ENCODE data around the gene C9orf40.

DNA sequence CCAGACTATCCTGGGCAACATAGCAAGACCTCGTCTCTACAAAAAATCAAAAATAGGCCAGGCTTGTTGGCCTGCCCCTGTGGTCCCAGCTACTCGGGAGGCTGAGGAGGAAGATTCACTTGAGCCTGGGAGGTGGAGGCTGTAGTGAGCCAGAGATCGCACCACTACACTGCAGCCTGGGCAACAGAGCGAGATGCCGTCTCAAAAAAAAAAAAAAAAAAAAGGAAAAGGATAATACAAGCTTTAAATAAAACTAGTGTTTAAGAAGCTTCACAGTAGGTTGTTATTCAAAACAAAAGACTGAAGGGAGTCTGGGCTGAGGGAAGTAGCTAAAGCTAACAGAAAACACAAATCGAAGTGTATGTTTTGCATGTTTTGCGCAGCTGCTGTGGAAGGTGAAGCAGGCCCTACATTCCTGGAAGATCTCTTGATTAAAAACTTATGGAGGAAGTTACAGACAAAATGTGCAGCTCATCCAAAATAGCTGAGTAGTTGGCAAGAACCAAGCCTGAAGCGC, 581 bp upstream of the C9orf40 start:
- TF ChIP-seq, protein P1, sequence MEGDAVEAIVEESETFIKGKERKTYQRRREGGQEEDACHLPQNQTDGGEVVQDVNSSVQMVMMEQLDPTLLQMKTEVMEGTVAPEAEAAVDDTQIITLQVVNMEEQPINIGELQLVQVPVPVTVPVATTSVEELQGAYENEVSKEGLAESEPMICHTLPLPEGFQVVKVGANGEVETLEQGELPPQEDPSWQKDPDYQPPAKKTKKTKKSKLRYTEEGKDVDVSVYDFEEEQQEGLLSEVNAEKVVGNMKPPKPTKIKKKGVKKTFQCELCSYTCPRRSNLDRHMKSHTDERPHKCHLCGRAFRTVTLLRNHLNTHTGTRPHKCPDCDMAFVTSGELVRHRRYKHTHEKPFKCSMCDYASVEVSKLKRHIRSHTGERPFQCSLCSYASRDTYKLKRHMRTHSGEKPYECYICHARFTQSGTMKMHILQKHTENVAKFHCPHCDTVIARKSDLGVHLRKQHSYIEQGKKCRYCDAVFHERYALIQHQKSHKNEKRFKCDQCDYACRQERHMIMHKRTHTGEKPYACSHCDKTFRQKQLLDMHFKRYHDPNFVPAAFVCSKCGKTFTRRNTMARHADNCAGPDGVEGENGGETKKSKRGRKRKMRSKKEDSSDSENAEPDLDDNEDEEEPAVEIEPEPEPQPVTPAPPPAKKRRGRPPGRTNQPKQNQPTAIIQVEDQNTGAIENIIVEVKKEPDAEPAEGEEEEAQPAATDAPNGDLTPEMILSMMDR (IDR thresholded peaks at IDR 0.05), result no peak
- TF ChIP-seq TP53 (CRISPR knock-in tag; IDR thresholded peaks at IDR 0.05) (no peak), POLR2A (IDR thresholded peaks at IDR 0.05; ENCODE audit: low read length) (no peak), HEYL (CRISPR knock-in tag; IDR thresholded peaks at IDR 0.05) (no peak), MYC (IDR thresholded peaks at IDR 0.05; ENCODE audit: borderline replicate concordance, low read length) (no peak), CEBPB (IDR thresholded peaks at IDR 0.05) (no peak), KDM5A (IDR thresholded peaks at IDR 0.05) (no peak), MAFK (IDR thresholded peaks at IDR 0.05; ENCODE audit: partially characterized antibody) (no peak)
- TF ChIP-seq, protein P2, sequence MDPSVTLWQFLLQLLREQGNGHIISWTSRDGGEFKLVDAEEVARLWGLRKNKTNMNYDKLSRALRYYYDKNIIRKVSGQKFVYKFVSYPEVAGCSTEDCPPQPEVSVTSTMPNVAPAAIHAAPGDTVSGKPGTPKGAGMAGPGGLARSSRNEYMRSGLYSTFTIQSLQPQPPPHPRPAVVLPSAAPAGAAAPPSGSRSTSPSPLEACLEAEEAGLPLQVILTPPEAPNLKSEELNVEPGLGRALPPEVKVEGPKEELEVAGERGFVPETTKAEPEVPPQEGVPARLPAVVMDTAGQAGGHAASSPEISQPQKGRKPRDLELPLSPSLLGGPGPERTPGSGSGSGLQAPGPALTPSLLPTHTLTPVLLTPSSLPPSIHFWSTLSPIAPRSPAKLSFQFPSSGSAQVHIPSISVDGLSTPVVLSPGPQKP (IDR thresholded peaks at IDR 0.05; ENCODE audit: low read depth, low read length), result no peak
- TF ChIP-seq, protein P3, sequence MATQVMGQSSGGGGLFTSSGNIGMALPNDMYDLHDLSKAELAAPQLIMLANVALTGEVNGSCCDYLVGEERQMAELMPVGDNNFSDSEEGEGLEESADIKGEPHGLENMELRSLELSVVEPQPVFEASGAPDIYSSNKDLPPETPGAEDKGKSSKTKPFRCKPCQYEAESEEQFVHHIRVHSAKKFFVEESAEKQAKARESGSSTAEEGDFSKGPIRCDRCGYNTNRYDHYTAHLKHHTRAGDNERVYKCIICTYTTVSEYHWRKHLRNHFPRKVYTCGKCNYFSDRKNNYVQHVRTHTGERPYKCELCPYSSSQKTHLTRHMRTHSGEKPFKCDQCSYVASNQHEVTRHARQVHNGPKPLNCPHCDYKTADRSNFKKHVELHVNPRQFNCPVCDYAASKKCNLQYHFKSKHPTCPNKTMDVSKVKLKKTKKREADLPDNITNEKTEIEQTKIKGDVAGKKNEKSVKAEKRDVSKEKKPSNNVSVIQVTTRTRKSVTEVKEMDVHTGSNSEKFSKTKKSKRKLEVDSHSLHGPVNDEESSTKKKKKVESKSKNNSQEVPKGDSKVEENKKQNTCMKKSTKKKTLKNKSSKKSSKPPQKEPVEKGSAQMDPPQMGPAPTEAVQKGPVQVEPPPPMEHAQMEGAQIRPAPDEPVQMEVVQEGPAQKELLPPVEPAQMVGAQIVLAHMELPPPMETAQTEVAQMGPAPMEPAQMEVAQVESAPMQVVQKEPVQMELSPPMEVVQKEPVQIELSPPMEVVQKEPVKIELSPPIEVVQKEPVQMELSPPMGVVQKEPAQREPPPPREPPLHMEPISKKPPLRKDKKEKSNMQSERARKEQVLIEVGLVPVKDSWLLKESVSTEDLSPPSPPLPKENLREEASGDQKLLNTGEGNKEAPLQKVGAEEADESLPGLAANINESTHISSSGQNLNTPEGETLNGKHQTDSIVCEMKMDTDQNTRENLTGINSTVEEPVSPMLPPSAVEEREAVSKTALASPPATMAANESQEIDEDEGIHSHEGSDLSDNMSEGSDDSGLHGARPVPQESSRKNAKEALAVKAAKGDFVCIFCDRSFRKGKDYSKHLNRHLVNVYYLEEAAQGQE (IDR thresholded peaks at IDR 0.05), result no peak
- TF ChIP-seq, protein P4, sequence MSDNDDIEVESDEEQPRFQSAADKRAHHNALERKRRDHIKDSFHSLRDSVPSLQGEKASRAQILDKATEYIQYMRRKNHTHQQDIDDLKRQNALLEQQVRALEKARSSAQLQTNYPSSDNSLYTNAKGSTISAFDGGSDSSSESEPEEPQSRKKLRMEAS (IDR thresholded peaks at IDR 0.05), result no peak
- TF ChIP-seq, protein P5, sequence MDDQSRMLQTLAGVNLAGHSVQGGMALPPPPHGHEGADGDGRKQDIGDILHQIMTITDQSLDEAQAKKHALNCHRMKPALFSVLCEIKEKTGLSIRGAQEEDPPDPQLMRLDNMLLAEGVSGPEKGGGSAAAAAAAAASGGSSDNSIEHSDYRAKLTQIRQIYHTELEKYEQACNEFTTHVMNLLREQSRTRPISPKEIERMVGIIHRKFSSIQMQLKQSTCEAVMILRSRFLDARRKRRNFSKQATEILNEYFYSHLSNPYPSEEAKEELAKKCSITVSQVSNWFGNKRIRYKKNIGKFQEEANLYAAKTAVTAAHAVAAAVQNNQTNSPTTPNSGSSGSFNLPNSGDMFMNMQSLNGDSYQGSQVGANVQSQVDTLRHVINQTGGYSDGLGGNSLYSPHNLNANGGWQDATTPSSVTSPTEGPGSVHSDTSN (IDR thresholded peaks at IDR 0.05), result no peak
- TF ChIP-seq, protein P6, sequence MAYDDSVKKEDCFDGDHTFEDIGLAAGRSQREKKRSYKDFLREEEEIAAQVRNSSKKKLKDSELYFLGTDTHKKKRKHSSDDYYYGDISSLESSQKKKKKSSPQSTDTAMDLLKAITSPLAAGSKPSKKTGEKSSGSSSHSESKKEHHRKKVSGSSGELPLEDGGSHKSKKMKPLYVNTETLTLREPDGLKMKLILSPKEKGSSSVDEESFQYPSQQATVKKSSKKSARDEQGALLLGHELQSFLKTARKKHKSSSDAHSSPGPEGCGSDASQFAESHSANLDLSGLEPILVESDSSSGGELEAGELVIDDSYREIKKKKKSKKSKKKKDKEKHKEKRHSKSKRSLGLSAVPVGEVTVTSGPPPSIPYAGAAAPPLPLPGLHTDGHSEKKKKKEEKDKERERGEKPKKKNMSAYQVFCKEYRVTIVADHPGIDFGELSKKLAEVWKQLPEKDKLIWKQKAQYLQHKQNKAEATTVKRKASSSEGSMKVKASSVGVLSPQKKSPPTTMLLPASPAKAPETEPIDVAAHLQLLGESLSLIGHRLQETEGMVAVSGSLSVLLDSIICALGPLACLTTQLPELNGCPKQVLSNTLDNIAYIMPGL (CRISPR knock-in tag; IDR thresholded peaks at IDR 0.05; ENCODE audit: borderline replicate concordance), result no peak
